Activated CD8-positive, alpha-beta memory T cell treated with anti-CD3 and anti-CD28 coated beads, Interleukin-2, amount 50 U/mL, for 24 hours (primary cell): ENCODE measurements around the gene PIANP.
"Not testable (repeated sequence)": the region's sequence is repeated elsewhere in the genome, so short reads cannot be mapped to it uniquely, and the experiment has no call there.

ENCODE experiments used
- DNase-seq: peaks from one replicate; pipeline ENCODE4 v3.0.0-alpha.2; 2020; ENCODE audit errors: extremely low read depth

The PIANP gene

DNA sequence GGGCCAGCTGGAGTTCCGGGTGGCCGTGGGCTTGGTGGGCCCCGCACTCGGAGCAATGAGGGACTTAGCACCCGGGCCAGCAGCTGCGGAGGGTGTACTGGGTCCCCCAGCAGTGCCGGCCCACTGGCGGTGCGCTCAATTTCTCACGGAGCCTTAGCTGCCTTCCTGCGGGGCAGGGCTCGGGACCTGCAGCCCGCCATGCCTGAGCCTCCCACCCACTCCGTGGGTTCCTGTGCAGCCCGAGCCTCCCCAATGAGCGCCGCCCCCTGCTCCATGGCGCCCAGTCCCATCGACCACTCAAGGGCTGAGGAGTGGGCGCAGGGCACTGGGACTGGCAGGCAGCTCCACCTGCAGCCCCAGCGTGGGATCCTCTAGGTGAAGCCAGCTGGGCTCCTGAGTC is 7.7 kb upstream of the PIANP start:
- DNase-seq, result not testable (repeated sequence)

DNA sequence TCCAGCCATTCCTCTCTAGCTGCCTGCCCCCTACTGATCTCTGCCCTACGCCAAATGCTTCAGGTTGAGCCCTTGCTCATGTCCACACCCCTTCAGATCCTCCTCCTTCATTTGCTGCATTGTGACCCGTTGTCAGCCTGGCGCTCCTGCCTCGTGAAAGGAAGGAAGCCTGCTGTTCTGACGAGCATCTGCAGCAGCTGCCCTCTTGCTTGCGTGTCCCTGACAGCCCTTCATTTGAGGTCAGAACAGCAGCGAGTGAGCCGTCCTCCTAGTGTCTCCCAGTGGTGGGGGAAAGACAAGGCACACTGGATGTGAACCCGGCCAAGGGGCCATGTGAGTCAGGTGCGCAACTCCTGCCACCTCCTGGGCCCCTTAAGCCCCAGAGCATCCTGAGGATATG is 3.0 kb upstream of the PIANP start:
- no peak for DNase-seq

DNA sequence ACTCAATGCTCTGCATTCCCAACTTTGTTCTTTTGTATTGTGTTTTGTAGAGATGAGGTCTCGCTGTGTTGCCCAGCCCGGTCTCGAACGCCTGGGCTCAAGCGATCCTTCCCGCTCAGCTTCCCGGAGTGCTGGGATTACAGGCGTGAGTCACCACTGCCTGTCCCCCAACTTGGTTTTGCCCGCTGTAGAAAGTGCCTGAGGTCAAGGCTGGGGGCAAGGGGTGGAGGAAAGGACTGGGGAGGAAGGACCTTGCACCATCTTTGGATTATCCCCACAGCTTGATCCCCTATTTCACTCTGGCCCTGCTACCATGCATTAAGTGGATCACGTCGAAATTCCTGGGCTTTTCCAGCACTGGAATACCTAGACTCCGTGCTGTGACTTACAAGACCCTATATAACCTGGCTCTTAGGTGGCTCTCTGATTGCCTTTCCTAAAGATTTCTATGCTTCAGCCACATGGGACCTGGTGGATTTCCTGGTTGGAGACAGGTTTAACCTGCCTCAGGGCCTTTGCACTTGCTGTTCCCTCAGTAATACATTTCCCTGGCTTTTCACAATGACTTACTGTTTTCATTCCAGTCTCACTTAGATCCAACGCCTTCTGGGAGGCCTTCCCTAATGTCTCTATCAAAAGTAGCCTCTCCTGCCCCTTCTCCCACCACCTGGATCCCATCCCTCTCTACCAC is 608 bp upstream of the PIANP start:
- no peak for DNase-seq

DNA sequence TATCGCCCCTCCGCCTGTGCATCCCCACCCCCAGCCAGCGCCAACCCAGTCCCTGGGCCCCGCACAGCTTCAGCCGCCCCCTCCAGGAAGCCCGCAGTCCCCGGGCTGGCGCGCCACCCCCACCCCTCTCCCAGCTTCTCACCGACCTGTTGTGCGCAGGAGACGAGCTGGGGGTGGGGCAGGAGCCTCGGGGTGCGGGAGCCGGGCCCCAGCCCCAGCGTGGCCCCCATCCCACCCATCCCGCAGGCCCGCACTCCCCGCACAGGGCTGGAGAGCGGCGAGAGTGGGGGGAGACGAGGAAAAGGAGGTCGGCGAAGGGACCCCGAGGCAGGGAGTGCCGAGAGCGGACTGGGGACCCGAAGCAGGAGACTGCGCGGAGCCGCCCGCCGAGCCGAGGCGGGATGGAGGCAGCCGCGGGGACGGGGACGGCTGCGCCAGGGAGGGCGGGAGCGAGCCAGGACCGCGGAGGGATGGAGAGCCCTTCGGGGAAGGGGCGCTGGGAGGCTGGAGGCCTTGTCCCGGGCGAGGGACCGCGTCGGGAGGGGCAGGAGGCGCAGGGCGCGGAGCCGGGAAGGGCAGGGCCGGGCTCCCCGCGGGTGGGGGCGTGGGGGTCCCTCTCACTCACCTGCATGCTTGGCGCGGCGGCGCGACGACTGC is 498 bp downstream of the PIANP start:
- DNase-seq, result no peak

DNA sequence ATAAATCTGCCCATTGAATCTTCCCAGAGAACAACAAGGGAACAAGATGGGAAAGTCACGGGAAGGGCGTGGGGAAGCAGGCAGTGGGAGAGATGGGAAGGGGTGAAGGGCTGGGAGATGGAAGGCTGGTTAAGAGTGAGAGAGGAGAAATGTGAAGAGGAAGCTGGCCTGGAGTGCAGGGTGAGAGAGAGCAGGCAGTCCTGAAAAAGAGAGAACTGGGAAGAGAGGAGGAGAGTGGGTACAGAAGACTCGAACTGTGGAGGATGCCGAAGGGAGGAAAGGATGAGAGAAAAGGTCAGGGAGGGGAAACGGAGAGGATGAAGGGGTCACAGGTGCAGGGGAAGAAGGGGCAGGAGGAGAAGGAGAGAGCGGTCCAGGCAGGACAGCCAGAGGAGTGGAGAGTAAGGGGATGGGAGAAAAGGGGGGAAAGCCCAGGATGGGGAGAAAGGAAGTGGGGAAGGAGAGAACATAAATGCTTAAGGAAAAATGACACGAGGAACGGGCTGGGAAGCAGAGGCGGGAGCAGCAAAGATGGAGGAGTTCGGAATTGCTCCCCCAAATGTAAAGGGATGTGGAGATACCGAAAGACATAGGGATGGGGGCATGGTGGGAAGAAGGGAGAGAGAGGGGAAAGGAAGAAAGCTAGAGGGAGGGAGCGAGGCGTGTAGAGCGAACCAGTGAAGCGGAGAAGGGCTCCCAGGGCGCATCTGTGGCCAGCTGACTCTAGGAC is 1.2 kb downstream of the PIANP start:
- DNase-seq, result no peak

DNA sequence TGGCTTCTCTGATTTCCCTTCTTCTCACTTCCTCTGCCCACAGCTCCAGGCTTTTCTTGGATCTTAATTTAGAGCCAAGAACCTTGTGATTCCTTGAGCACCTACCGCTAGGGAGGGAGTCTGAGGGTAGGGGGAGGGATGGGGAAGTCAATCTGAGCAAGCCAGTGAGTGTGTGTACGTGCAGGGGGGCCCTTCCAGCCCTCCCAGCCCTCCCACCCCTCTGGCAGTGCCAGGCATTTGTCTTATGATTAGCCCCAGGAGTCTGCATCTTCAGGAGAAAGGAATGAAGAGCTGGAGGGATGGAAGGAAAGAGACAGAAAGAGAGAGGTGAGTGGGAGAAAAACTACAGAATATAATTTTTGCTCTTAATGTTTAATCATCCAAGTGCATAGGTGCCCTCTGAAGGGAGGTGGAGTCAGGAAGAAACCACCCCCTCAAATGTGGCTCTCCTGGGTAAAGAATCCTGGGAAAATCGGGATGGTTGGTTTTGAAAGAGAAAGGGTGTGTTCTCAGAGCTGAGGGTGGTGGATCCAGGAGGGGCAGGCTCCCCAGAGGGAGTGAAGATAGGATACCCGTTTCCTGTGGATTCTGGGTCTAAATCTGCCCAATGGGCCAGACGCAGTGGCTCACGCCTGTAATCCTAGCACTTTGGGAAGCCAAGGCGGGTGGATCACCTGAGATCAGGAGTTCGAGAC is 2.1 kb downstream of the PIANP start:
- DNase-seq, result no peak

DNA sequence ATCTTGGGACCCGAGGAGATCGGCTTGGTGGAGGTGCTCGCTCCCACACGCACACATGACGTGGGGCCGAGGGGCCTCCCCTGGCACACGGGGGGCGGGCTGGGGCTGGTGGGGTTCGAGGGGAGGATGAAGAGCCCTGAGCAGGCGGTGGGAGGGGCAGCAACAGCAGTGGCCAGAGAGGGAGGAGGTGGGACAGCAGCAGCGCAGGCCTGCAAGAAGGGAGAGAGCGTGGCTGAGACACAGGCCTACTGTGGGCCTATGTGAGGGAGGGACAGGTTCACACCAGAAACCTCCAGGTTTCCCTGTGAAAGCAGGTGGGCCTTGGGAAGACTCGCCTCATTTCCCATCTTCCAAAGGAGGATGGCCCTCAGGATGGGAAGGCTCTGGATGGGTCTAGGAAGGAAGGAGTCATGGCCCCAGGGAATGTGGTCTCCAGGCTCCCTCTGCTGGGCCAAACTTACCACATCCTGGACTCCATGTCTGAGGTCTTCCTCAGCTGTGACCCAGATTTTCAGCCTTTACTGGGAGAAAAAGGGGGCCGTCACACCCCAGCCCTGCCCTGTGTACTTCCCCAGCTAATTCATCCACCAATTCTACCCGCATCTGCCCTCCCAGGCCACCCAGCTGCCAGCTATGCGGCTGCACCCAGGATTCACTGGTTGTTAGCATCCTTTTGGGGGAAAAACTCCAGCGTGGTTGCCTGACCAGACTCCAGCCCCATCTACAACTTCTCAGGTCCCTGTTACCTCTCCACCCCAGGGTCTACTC is 2.8 kb downstream of the PIANP start:
- no peak for DNase-seq

DNA sequence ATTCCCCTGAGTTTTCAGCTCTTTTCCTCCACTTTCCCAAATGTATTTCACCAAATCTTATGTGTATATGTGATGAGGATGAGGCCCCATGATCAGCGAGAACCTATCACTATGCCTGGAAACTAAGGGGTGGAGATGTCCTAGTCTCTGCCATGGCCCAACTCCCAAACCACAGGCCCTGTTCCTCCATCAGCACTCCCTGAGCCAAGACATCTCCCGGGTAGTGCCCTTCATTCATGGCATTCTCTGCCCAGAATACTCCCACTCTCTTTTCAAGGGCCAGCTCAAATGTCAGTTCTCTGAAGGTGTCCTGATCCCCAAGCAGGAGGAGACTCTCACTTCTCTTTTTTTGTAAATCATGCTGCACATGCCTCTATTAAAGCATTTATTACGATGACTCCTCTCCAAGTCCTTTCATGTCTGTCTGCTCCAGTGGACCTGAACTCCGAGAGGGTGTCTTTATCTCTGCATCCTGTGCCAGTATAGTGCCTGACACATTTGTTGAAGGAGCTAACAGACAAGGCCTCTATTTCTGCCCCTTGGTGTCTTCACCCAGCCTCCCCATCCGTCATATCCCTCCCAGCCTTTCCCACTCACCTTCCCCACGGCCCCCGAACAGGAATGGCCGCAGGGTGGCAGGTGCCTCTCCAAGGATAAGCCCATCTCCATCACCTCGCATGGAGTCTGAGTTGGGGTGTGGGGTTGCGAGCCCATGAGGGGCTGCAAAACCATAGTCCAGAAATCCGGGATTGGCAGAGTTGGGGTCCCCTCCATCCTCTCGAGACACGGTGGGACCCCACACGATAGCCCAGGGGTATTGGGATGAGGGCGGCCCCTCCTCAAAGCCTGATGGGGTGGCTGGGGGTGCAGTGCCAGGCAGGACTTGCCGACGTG is 3.7 kb downstream of the PIANP start:
- DNase-seq, result no peak

DNA sequence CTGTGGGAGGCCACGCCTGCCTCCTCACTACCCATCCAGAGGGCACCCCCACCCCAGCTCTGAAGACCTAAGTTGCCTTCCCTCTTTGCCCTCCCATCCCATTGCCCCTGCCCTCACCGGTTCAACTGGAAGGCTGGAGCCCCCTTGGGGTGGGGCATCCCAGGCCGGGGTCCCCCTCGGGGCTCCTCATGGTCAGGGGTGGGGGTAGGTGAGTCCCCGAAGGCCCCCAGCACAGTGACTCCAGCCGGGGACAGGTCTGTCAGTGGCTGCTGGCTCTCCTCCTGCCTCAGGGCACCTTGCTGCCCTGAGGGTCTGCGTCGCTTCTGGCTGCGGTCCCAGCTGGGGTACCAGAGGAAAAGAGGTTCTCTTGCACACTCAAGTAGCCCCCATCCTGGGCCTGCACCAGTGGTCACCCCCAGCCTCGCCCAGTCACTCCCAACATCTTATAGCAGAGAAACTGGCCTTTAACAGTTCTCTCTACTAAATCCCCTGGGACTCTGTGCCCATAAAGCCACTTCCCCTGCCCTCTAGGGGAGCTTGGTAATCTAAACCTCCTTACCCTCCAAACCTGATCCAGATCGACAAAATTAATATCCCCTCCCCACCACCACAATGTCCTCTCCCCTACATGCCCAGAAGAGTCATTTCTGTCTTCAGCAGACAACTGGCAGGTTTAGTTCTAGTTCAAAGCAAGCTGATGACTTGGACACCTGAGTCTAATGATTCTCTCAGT is 5.1 kb downstream of the PIANP start:
- DNase-seq, result no peak

DNA sequence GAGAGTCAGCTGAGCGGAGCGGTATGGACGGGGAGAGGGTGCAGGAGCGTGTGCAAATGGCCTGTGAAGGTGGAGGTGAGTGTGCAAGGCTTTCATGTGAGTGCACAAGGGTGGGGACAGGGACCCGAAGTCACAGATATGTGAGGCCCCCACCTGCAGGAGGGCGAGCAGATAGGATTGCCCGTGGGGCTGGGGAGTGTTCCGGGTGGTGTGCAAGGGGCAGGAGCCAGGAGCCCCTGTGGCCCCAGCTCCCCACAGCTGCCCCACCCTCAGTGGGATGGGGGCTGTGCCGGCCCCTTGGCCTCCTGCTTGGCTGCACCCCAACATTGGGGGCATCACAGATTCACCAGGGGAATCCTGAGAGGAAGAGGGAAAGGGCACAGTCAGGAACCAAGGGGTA is 5.9 kb downstream of the PIANP start:
- DNase-seq, result no peak

DNA sequence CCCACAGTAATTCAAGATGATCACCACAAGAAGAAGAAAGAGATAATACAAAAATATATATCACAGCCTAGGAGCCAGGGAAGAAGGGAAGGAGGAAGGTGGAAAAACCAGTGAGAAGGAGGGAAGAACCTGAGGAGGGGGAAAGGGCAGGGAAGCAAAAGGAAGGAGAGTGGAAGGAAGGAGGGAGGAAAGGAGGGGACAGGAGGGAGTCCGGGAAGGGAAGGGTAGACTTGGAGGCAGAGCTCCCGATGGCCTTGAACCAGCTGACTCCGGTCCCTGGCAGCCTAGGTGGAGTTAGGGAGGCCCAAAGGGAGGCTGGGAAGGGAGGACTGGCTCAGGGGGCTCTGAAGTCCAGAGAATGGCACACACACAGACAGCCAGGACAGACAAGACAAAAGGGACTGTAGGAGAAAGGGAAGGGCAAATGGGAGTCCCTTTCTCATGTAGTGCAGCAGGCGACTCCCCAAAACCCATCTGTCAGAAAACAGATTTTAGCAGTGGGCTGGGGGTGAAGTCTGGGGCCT is 6.7 kb downstream of the PIANP start:
- DNase-seq, result no peak

DNA sequence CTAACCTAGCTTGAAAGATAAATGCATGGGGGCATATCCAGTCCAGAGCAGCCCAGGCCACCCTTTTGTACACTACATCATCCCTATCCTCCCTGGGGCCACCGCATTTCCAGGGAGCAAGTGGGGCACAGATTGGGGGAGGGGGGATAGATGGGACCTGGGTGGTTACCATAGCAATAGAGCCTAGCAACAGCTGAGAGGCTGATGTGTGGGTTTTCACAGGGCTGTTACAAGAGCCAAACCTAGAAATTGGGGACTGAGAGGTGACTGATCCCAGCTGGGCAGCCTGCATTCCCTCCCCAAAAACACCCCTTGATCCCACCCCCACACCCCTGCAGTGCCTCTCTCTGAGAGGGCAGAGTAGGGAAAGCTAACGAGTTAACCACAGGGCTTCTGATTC is 7.7 kb downstream of the PIANP start:
- DNase-seq, result no peak

DNA sequence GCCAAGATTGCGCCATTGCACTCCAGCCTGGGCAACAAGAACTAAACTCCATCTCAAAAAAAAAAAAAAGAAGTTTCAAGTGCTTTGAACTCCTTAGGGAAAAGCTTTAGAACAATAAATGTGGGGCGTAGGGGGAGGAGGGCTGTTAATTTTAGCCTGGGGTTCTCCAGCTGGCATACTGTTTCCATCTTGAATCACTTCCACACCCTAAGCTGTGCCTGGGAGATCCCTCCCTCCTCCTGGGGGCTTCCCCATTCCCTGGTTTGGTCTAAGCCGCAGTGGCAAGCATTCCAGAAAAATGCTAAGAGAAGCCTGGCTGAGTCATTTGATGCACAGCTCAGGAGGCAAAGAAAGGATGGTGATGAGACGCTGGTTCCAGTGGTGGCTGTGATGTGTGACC is 9.1 kb downstream of the PIANP start:
- no peak for DNase-seq

DNA sequence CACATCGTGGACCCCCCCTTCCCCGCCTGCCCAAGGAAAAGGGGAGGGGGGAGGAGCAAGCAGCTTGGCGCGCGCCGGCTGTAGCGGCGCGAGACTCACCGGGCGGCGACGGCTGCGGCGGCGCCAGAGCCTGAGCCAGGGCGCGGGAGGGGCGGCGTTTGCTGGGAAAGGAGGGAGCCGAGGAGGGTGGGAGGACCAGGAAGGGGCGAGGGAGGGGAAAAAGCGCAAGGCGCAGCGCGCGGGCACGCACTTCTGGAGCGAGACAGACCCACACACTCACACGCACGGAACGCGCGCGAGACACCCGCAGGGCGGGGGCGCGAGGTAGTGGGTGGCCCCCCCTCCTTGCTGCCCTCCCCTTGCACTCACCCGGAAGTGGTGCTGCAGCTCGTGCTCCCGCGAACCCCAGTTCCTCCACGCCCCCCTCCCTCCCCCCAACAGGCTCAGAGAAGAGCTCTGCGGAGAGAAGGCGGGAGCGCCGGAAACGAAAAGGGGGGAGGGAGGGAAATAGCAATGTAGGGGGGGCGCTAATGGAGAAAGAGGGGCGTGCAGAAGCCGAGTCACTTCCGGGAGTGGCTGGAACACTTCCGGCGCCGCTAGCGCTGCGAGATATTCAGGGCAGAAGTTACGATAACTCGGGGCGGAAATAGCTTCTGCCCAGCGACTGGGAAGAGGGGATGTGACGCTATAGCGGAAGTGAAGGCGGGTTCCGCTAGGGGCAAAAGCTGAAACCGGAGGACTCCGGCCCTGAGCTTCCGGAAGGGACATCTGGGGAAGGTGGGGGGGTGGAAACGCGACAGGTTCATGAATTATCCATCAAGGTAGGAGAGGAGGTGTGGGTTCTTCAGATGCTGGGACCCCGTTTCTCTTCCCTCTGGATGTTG is 11.4 kb downstream of the PIANP start, which contains the start of gene ZNF384:
TSS of gene ZNF384 (minus strand) at position 377 of the 884 bp plus-strand sequence. CDS start 9,855 bp downstream, outside the sequence.
- DNase-seq, result peak; percentile 94

DNA sequence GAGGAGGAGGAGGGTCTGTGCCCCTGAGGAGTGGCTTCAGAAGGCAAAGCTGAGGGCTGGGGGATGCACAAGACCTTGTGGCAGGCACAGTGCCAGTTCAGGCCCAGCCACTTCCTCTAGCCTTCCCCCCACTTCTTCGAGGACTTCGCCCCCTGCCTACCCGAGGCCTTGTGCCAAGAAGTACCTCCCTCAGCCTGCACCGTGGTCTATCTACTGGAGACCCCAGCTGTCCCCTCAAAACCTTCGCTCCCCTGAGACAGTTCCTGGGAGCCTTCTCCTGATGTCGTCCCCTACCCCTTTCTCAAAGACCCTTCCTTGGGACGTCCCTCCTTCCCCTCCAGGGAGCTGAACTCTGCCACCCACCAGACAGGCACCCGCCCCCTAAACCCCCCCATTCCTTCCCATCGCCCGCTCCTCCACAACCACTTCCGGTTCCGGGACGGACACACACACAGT is 12.0 kb downstream of the PIANP start:
- DNase-seq, result no peak

DNA sequence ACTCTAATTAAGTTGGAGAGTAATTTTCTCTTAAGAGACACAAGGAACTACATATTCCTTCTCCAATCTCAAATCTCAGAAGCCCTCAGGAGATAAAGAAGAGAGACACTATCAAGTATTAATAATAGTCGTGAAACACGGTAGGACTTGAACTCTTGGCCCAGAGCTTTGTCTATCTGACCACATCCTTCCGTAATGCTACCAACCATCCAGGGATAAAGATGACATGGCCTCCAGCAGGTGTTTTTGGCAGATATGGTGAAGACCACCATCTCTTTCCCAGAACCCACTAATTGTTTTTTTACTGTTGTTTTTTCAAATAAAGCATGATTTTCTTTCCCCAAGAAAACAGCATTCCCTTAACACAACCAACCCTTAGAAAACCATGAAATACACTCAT is 14.8 kb downstream of the PIANP start:
- no peak for DNase-seq

DNA sequence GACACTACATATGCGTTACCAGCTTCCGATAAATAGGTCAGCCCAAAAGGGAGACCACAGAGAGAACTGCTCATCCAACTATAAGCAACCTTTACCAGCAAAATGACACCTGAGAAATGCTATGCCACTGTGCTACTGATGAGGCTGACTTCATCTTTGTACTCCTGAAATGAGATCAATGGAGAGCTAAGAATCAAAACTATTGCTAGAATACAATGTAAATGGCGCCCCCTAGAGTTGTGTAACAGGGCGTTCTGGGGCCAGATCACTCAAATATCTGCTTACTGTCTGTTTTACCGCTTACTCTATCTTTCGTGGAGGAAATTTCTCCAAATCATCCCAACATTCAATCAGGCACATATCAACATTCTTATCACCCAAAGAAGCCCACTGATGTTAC is 16.0 kb downstream of the PIANP start:
- no peak for DNase-seq

DNA sequence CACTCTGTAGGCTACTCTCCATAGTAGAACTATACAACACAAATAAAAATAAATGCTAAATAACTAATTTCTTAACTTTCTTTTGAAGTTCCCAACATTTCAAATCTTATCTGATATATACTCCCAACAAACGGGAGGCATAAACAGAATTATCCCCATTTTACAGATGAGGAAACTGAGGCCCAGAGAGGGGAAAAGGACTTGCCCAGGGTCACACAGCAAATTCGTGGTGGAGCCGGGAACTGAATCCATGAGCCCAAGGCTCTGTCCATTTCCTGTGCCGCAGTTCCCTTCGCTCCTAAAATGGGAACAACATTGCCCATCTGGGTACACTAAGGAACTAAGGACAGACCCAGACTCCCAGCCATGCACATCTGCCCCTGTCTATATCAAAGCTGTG is 23.7 kb downstream of the PIANP start:
- no peak for DNase-seq

DNA sequence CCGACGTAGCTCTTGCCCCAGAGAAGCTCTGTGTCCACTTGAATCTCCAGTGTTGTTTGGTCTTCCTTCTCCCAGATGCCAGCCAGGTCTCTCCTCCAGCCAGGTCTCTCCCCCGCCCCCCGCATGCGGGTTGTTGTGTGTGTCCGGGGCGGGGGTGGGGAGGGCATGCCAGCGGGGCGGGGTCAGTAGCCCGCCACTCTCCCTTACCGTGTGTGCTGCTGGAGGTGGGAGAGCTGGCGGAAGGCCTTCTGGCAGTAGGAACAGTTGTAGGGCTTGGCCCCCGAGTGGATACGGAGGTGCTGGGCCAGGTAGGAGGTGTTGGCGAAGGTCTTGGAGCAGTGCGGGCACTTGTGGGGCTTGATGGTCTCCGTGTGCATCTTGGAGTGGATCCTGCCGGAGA is 28.5 kb downstream of the PIANP start:
- no peak for DNase-seq
